DMS53 treated with DMSO at 0.1 percent for 48 hours (cell line): ENCODE results near the gene UPK2.
"Not testable (repeated sequence)": the region's sequence is repeated elsewhere in the genome, so short reads cannot be mapped to it uniquely, and the experiment has no call there.

Experiments used
- DNase-seq: peaks from one replicate; lab custom pipeline; 2025; ENCODE audit not compliant: unreplicated experiment; lab: John Stamatoyannopoulos, UW

UPK2 gene

DNA sequence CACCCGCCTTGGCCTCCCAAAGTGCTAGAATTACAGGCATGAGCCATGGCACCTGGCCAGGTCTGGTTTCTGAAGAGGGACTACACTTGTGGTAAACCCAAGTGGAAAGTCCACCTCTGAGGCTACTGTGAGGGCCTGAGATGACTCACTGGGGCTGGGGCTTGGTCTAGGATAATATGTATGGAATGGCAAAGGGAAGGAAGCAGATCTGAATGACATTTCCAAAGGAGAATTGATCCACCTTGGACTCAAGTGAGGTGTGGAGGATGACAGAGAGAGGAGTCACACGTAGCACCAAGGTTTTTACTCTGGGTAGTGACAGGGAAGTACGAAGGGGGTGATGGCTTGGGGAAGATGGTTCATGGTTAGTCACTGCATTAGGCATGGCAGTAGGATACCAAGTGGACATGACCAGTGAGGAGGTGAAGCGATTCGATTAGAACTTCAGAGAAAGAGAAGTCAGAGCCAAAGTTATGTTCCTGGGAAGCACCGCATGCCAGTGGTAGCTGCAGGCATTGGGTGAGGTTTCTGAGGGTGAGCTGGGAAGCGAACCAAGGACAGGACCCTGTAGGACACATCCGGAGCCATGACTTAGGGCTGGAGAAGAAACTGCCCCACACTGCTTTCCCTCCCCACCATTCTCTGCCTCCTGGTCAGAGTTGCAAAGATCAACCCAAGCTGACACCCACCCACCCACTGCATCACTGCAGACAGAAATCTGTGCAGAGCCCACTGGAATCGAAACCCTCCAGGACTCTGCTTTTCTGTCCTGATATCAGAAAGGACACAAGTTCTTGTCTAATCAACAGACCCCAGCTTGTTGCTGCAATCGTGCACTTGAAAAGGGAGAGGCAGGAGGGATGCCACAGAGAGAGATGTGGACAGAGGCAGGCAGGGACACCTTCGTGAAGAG, 17.4 kb upstream of the UPK2 start:
- DNase-seq = no peak

DNA sequence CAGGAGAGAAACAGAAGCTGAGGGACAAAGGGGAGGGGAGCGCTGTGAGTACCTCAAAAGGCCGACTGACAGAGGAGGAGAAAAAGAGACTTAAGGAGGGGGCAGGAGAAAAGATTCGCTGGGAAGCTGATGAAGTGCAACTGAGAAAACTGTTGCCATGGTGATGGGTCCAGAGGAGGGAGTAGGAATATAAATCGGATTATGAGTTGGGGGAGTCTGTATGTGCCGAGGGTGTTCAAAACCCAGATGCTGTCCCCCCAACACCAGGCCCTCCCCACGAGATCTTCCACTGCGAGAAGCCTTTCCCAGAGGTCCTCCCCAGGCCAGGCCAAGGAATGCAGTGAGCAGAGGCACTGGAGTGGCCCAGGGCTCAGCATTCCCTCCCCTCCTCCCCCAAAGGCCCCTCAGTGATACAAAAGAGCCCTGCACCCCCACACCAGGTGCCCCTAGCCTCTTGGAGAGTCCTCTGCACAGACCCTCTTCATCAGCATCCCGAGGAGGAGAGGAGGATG, 16.6 kb upstream of the UPK2 start:
- DNase-seq = no peak

- DNase-seq = no peak
Observed at GRCh38 chr11:118939953-118940598, 16.0 kb upstream of the UPK2 start.

- no peak for DNase-seq
Observed at GRCh38 chr11:118947091-118947490, 9.0 kb upstream of the UPK2 start.

GRCh38 chr11:118948000-118948399, 8.1 kb upstream of the UPK2 start:
- DNase-seq = no peak

GRCh38 chr11:118953265-118953664, 2.8 kb upstream of the UPK2 start:
- DNase-seq = no peak

DNA sequence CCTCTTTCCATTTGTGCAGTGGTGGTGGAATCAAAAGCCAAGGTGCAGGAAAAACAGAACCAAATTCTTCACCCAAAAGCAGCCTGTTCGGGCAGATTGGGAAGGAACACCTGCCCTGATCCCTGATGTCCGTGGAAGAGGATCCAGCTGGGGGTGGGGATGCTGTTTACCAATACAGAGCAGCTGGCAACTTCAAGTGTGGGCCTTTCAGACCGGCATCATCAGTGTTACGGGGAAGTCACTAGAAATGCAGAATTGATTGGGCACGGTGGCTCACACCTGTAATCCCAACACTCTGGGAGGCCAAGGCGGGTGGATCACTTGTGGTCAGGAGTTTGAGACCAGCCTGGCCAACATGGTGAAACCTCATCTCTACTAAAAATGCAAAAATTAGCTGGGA, 2.1 kb upstream of the UPK2 start:
- peak; percentile 45 for DNase-seq

- DNase-seq = no peak
Observed at GRCh38 chr11:118956847-118957469, 860 bp downstream of the UPK2 start.

DNA sequence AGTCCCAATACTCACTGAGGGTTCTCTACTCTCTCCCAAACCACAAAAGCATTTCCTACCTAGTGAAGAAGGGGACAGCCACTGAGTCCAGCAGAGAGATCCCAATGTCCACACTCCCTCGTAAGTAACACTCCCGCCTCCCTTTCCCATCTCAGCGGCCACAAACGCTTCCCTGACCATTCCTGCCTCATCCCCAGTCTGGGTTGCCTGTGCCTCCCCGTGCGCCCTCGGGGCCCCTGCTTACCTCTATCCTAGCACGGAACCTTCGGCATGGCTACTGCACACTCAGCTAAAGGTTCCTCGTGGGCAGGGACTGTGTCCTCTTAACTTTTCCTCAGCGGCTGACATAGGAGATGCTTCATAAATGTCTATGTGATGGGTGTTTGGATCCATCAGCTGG, 1.5 kb downstream of the UPK2 start:
- no peak for DNase-seq

GRCh38 chr11:118957968-118958367, 1.9 kb downstream of the UPK2 start:
- DNase-seq = no peak

- DNase-seq = no peak
Observed at GRCh38 chr11:118958577-118958976, 2.5 kb downstream of the UPK2 start.

DNA sequence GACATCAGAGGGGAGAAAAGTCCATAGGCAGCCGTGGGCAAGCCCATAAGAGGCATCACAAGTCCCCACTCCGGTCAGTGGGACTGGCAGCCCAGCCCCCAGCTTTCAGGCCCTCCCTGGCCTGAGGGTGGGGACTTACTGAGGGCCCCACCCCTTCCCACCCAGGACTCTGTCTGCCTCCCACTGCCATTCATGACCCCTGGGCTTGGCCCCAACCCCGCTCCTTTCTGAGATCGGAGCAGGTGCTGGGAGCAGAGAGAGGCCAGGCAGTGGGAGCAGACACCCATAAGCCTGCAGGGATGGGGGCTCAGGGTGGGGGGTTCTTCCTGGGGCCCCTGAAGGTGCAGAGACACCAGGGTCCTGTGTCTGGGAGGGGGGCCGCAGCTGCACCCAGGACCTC, 5.1 kb downstream of the UPK2 start:
- no peak for DNase-seq

DNA sequence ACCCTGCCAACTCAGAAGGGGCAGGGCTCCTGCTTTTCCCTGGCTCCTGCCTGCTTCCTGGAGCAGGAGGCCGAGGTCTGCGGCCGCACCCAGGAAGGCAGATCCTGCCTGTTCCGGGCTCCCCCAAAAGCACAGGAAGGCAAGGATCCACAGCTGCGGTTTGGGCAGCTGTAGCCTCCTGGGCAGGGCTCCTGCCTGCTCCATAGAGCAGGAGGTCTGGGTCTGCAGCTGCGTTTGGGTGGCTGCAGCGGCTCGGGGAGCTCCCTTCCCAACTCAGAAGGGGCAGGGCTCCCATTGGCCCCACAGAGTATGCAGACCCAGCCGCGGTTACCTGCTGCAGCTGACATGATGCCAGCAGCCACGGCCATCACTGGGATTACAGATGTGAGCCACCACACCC, 5.5 kb downstream of the UPK2 start:
- no peak for DNase-seq

GRCh38 chr11:118969508-118969907, 13.4 kb downstream of the UPK2 start:
- not testable (repeated sequence) for DNase-seq

GRCh38 chr11:118971646-118972045, 15.5 kb downstream of the UPK2 start, which contains the start of gene FOXR1:
TSS of gene FOXR1 (plus strand) at chr11:118971761. CDS start at chr11:118971932, 171 bp downstream.
- DNase-seq = no peak

DNA sequence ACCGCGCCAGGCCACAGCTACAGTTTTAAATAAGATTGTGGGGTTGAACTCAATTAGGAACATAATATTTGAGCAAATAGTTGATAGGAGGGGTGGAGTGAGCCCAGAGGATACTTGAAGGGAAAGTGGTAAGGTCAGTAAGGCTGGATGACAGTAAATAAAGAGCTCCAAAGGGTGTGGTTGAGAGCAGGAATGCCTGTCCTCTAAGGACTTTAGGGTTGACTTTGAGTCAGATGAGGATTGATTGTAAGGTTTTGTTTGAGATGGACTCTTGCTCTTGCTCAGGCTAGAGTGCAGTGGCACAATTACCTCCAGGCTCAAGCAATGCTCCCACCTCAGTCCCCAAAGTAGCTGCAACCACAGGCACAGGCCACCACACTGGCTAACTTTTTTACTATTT, 17.9 kb downstream of the UPK2 start:
- DNase-seq = no peak

- DNase-seq = peak; percentile 25
Observed at GRCh38 chr11:118975771-118976709, 19.9 kb downstream of the UPK2 start.

DNA sequence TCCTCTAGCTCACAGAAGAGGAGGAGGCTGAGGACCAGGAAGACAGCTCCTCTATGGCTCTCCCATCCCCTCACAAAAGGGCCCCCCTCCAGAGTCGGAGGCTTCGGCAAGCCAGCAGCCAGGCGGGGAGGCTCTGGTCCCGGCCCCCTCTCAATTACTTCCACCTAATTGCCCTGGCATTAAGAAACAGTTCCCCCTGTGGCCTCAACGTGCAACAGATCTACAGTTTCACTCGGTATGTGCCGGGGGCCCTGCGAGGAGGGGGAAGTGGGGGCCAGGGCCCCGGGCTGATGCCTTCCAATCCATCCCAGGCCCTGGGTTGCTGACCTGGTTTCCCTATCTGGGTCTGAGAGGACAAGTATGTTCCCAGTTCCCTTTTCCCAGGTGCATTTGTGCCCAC, 23.3 kb downstream of the UPK2 start:
- no peak for DNase-seq

DNA sequence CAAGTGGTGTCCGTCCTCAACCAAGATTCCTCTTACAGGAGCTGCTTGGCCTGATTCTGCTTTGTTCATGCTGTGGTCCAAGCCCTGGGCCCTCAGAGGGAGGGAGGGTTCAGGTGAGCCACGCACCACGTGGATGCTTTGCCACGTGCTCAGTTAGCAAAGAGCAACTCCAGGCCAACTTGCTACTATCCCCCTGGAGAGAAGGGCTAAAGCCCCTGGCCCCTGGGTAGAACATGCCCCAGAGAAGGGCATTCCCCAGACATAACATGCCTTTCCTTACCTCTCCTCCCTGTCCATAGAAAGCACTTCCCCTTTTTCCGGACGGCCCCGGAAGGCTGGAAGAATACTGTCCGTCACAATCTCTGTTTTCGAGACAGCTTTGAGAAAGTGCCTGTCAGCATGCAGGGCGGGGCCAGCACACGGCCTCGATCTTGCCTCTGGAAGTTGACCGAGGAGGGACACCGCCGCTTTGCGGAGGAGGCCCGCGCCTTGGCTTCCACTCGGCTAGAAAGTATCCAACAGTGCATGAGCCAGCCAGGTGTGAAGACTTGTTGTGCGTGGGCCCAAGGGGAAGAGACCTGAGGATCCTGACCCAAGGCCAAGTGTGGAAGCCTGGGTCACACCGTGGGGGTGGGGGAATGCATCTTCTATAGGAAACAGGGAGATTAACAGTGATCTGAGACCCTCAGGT, 24.2 kb downstream of the UPK2 start:
- DNase-seq = no peak

GRCh38 chr11:118984337-118984736, 28.2 kb downstream of the UPK2 start:
- DNase-seq = not testable (repeated sequence)
